Transverse colon (tissue), 3 donors: Measurements from ENCODE around the gene LILRB4.

Source experiments
- EP300 ChIP-seq: sonication (generic); formaldehyde crosslinking; IDR thresholded peaks from one replicate; pipeline ENCODE4 v1.6.1; 2017; ENCODE audit warnings: antibody characterized with exemption, low read depth
- POLR2A ChIP-seq: fragments of 450-650 bp; IDR thresholded peaks from one replicate; pipeline ENCODE4 v1.6.1; 2016; ENCODE audit warnings: antibody characterized with exemption, mild to moderate bottlenecking, moderate library complexity
- TF ChIP-seq, protein P1 (sequence below), 5 experiments: fragments of 200-600 bp in 3 of 5; fragments of 450-650 bp in 2 of 5; sonication (generic) in 3 of 5; IDR thresholded peaks; 1 replicate in 2 of 5; 2 replicates in 3 of 5; pipeline ENCODE4 v1.5.1; 2016 to 2017; ENCODE audit warnings: antibody characterized with exemption in 5 of 5, inconsistent platforms in 3 of 5, mild to moderate bottlenecking in 2 of 5, moderate library complexity in 1 of 5

GRCh38 chr19:54670576-54671357, 8.0 kb downstream of the LILRB4 start:
- TF ChIP-seq EP300 (no peak), POLR2A (no peak)
- TF ChIP-seq, protein P1, sequence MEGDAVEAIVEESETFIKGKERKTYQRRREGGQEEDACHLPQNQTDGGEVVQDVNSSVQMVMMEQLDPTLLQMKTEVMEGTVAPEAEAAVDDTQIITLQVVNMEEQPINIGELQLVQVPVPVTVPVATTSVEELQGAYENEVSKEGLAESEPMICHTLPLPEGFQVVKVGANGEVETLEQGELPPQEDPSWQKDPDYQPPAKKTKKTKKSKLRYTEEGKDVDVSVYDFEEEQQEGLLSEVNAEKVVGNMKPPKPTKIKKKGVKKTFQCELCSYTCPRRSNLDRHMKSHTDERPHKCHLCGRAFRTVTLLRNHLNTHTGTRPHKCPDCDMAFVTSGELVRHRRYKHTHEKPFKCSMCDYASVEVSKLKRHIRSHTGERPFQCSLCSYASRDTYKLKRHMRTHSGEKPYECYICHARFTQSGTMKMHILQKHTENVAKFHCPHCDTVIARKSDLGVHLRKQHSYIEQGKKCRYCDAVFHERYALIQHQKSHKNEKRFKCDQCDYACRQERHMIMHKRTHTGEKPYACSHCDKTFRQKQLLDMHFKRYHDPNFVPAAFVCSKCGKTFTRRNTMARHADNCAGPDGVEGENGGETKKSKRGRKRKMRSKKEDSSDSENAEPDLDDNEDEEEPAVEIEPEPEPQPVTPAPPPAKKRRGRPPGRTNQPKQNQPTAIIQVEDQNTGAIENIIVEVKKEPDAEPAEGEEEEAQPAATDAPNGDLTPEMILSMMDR (IDR thresholded peaks at IDR 0.05) = no peak
